ENCODE measurements around the gene NUP37.

DNA sequence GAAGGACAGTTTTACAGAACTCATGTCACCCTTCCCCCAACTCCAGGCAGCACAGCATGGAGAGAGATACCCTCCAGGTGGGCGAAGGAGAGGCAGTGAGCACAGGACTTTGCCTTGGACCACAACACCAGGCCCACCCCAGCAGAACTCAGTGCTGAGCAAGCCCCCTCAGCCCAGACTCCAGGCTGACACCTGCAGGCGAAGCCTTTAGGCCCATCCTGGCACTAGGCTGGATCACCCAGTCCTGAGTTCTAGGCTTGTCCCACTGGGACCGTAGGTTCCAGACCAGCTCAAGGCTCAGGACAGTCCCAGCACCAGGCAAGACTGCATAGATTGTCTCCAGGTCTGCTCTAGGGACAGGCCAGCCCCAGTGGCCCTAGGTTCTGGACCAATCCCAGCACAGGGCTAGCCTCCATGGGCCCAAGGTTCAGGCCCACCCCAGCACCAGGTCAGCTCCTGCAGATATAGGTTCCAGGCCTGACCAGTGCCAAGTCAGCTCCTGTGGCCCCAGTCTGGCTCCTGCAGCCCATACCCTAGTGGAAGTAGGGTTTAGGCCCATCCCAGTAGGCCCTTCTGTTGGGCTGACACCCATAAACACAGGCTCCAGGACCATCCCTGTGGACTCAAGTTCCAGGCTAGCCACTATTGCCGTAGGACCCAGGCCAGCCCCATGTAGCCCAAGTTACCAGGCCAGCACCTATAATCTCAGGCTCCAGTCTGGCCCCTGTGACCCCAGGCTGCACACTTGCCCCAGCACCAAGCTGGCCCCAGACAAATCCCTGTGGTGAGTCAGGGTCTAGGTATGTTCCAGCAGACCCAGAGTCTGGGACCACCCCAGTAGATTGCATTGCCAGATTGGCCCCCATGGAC, 67.5 kb downstream of the NUP37 start:
- TF ChIP-seq, protein P1, sequence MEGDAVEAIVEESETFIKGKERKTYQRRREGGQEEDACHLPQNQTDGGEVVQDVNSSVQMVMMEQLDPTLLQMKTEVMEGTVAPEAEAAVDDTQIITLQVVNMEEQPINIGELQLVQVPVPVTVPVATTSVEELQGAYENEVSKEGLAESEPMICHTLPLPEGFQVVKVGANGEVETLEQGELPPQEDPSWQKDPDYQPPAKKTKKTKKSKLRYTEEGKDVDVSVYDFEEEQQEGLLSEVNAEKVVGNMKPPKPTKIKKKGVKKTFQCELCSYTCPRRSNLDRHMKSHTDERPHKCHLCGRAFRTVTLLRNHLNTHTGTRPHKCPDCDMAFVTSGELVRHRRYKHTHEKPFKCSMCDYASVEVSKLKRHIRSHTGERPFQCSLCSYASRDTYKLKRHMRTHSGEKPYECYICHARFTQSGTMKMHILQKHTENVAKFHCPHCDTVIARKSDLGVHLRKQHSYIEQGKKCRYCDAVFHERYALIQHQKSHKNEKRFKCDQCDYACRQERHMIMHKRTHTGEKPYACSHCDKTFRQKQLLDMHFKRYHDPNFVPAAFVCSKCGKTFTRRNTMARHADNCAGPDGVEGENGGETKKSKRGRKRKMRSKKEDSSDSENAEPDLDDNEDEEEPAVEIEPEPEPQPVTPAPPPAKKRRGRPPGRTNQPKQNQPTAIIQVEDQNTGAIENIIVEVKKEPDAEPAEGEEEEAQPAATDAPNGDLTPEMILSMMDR (conservative IDR thresholded peaks at IDR 0.05; ENCODE audit: low read length), result no peak
- TF ChIP-seq EZH2phosphoT487 (IDR thresholded peaks at IDR 0.05; ENCODE audit: borderline replicate concordance), result no peak
